ENCODE data around the gene MYL12B.

GRCh38 chr18:3265564-3266033 lies 3.7 kb downstream of the MYL12B start:
- TF ChIP-seq CTCF (tag by site-specific recombination; IDR thresholded peaks at IDR 0.05) (no peak), ZNF785 (tag by site-specific recombination; IDR thresholded peaks at IDR 0.05) (no peak), MZF1 (tag by site-specific recombination; IDR thresholded peaks at IDR 0.05; ENCODE audit: borderline replicate concordance) (no peak), ZNF660 (tag by site-specific recombination; IDR thresholded peaks at IDR 0.05) (no peak), ZNF585B (tag by site-specific recombination; IDR thresholded peaks at IDR 0.05) (no peak), ZNF560 (tag by site-specific recombination; IDR thresholded peaks at IDR 0.05; ENCODE audit: borderline replicate concordance) (no peak), ZNF274 (IDR thresholded peaks at IDR 0.05; ENCODE audit: low read length) (no peak), ZNF274 (tag by site-specific recombination; IDR thresholded peaks at IDR 0.05; ENCODE audit: borderline replicate concordance) (no peak), KLF8 (tag by site-specific recombination; IDR thresholded peaks at IDR 0.05) (no peak), ZBTB1 (tag by site-specific recombination; IDR thresholded peaks at IDR 0.05) (no peak), SP3 (tag by site-specific recombination; IDR thresholded peaks at IDR 0.05) (no peak)
- TF ChIP-seq, protein P1, sequence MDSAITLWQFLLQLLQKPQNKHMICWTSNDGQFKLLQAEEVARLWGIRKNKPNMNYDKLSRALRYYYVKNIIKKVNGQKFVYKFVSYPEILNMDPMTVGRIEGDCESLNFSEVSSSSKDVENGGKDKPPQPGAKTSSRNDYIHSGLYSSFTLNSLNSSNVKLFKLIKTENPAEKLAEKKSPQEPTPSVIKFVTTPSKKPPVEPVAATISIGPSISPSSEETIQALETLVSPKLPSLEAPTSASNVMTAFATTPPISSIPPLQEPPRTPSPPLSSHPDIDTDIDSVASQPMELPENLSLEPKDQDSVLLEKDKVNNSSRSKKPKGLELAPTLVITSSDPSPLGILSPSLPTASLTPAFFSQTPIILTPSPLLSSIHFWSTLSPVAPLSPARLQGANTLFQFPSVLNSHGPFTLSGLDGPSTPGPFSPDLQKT (IDR thresholded peaks at IDR 0.05; ENCODE audit: borderline replicate concordance, low read depth, low read length) = no peak
- TF ChIP-seq, protein P2, sequence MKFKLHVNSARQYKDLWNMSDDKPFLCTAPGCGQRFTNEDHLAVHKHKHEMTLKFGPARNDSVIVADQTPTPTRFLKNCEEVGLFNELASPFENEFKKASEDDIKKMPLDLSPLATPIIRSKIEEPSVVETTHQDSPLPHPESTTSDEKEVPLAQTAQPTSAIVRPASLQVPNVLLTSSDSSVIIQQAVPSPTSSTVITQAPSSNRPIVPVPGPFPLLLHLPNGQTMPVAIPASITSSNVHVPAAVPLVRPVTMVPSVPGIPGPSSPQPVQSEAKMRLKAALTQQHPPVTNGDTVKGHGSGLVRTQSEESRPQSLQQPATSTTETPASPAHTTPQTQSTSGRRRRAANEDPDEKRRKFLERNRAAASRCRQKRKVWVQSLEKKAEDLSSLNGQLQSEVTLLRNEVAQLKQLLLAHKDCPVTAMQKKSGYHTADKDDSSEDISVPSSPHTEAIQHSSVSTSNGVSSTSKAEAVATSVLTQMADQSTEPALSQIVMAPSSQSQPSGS (tag by site-specific recombination; IDR thresholded peaks at IDR 0.05; ENCODE audit: low read depth) = no peak; the same call in 1 of the 2 replicates

Measured in HEK293 (cell line).